ENCODE measurements around the gene GSK3A. TPM values are rescaled to one million over a fixed set of nuclear protein-coding genes. Genes with fewer than 3 reads are reported as not detected.

GSK3A gene
- total RNA-seq, 4 donors from 2014 or later = 31.4 to 44.1 (median 41.0) TPM

DNA sequence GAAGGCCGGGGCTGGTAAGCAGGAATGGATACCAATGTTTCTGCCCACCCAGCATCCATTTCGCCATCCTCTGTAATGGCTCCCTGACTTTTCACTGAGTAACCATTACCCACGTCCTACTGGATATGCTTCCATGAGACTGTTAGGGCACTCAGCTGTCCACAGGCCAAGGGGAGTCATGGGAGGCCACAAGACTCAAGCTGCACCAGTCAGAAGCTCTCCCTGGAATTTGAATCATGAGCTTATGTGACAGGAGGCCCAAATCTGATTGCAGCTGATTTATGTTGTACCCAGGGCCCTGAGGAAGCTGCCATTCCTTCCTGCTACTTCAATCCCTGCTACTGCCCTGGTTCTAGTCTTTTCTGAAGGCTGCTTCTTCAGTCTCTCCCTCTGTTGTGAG lies 53.3 kb downstream of the GSK3A start:
- peaks cover 0 to 30% (median 8%) of the 10 kb centered on the region in 4 donors for H3K4me1 ChIP-seq

DNA sequence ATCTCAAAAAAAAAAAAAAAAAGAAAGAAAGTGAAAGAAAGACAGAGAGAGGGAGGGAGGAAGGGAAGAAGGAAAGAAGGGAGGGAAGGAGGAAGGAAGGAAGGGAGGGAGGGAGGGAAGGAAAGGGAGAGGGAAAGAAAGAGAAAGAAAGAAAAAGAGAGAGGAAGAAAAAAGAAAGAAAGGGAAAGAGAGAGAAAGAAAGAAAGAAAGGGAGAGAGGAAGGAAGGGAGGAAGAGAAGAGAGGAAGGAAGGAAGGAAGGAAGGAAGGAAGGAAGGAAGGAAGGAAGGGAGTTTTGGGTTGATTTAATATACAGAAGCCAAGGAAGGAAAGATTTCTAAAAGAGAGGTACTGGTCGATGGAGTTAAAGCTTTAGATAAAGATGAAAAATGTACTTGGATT lies 53.7 kb downstream of the GSK3A start:
- H3K9me3 ChIP-seq = no peaks in the 10 kb centered on the region
- no peak overlapping the region for H3K27ac ChIP-seq
- TF ChIP-seq, protein P1, sequence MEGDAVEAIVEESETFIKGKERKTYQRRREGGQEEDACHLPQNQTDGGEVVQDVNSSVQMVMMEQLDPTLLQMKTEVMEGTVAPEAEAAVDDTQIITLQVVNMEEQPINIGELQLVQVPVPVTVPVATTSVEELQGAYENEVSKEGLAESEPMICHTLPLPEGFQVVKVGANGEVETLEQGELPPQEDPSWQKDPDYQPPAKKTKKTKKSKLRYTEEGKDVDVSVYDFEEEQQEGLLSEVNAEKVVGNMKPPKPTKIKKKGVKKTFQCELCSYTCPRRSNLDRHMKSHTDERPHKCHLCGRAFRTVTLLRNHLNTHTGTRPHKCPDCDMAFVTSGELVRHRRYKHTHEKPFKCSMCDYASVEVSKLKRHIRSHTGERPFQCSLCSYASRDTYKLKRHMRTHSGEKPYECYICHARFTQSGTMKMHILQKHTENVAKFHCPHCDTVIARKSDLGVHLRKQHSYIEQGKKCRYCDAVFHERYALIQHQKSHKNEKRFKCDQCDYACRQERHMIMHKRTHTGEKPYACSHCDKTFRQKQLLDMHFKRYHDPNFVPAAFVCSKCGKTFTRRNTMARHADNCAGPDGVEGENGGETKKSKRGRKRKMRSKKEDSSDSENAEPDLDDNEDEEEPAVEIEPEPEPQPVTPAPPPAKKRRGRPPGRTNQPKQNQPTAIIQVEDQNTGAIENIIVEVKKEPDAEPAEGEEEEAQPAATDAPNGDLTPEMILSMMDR (IDR thresholded peaks at IDR 0.05) = no peak
- TF ChIP-seq POLR2A (IDR thresholded peaks at IDR 0.05) = no peak
- no peaks in the 10 kb centered on the region for H3K27me3 ChIP-seq
- peaks cover 0 to 27% (median 8%) of the 10 kb centered on the region in 4 donors for H3K4me1 ChIP-seq
- DNase-seq = no peak
- no peaks in the 10 kb centered on the region for H3K36me3 ChIP-seq
- no peak overlapping the region for H3K4me3 ChIP-seq

More for the DNA sequence above, 53.3 kb downstream of the GSK3A start:
- H3K27ac ChIP-seq = no peak overlapping the region
- H3K36me3 ChIP-seq = no peaks in the 10 kb centered on the region
- TF ChIP-seq, protein P1 (IDR thresholded peaks at IDR 0.05) = no peak
- no peak for TF ChIP-seq POLR2A (IDR thresholded peaks at IDR 0.05)
- DNase-seq = no peak
- no peaks in the 10 kb centered on the region for H3K27me3 ChIP-seq
- H3K9me3 ChIP-seq = no peaks in the 10 kb centered on the region
- H3K4me3 ChIP-seq = no peak overlapping the region

DNA sequence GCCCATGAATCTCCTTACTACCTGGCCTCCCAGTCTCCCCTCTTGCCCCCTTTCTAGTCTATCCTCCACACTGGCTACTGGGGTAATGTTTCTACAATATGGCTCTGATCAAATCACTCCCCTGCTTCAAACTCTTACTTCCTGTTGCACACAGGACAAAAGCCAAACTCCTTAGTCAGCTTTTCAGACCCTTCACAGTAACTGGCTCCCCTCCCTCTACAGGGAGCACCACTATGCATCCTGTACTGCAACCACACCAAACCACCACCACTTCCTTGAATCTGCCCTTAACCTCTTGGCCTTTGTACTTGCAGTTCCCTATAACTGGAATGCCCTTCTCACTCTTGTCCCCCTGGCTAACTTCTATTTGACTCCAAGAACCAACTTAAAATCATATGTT lies 57.1 kb downstream of the GSK3A start:
- TF ChIP-seq, protein P1 (IDR thresholded peaks at IDR 0.05) = no peak
- Histone ChIP-seq H3K4me1 (peaks cover 0 to 9% (median 6%) of the 10 kb centered on the region in 4 donors), H3K4me3 (no peak overlapping the region), H3K9me3 (no peaks in the 10 kb centered on the region), H3K27ac (no peak overlapping the region), H3K27me3 (no peaks in the 10 kb centered on the region), H3K36me3 (no peaks in the 10 kb centered on the region)
- DNase-seq = peak in 2 of 3 donors; percentile 27 to 67

DNA sequence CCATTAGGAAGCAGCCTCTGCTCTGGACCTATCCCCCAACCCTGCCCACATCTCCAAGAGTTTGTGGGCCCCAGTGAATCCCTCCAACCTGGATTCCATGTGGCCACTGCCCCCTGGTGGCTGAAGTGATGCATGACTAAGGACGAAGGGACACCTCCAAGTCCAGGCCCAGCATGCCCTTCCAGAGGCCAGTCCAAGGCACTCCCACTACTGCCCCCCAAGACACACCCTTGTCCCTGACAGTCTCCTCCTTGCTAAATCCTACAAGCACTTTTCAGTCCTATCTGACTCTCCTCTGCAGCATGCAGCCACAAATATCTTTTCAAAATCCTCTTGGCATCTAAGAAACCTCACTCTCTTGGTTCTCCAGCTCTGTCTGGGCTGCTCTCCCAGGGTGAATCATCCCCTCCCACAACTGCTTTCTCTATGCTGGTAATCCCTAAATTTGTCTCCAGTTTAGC lies 58.0 kb downstream of the GSK3A start:
- Histone ChIP-seq H3K27me3 (peaks cover 0 to 7% of the 10 kb centered on the region in 2 donors), H3K27ac (peak overlapping the region in 1 of 4 donors; percentile 28), H3K36me3 (no peaks in the 10 kb centered on the region), H3K4me3 (no peak overlapping the region), H3K9me3 (no peaks in the 10 kb centered on the region), H3K4me1 (peaks cover 0 to 9% (median 6%) of the 10 kb centered on the region in 4 donors)
- DNase-seq = peak; percentile 77 to 92 (median 82)
- TF ChIP-seq, protein P1 (IDR thresholded peaks at IDR 0.05) = peak; percentile 82 to 95 (median 87)
- TF ChIP-seq POLR2A (IDR thresholded peaks at IDR 0.05) = no peak

Other genes starting within 250 kb of the GSK3A start
- gene ATP1A3, start 248.4 kb downstream of the GSK3A start, total RNA-seq = 1 to 10 TPM in 1 of 4 donors, under 1 TPM in 3; 0.35 to 1.3 (median 0.81) TPM
- gene GRIK5, start 172.4 kb downstream of the GSK3A start, total RNA-seq = 1 to 10 TPM in 2 of 4 donors, under 1 TPM in 2; 0.57 to 7.4 (median 0.89) TPM
- gene ZNF574, start 166.4 kb downstream of the GSK3A start, total RNA-seq = 10 to 100 TPM; 11.0 to 24.2 (median 17.0) TPM
- gene POU2F2, start 110.2 kb downstream of the GSK3A start, total RNA-seq = 10 to 100 TPM in 1 of 4 donors, 1 to 10 TPM in 2, under 1 TPM in 1; 0.88 to 30.5 (median 3.2) TPM
- gene DEDD2, start 24.9 kb downstream of the GSK3A start, total RNA-seq = 10 to 100 TPM; 20.6 to 60.2 (median 51.6) TPM
- gene ZNF526, start 22.3 kb downstream of the GSK3A start, total RNA-seq = 10 to 100 TPM in 3 of 4 donors, 1 to 10 TPM in 1; 9.1 to 14.0 (median 12.3) TPM
- gene ERF, start 12.5 kb upstream of the GSK3A start, total RNA-seq = 10 to 100 TPM; 13.2 to 85.4 (median 49.3) TPM
- 10 to 100 TPM; 40.5 to 72.8 (median 67.2) TPM for gene CIC, start 26.6 kb upstream of the GSK3A start, total RNA-seq
- gene PRR19, start 59.5 kb upstream of the GSK3A start, total RNA-seq = 1 to 10 TPM in 2 of 4 donors, not detected in 2; 1.1 TPM
- 10 to 100 TPM in 2 of 4 donors, 1 to 10 TPM in 2; 8.6 to 42.1 (median 10.2) TPM for gene PAFAH1B3, start 60.0 kb upstream of the GSK3A start, total RNA-seq
- gene TMEM145, start 70.7 kb upstream of the GSK3A start, total RNA-seq = not detected
- 10 to 100 TPM; 12.3 to 30.8 (median 22.3) TPM for gene MEGF8, start 83.0 kb upstream of the GSK3A start, total RNA-seq
- gene CNFN, start 147.7 kb upstream of the GSK3A start, total RNA-seq = 1 to 10 TPM in 1 of 4 donors, not detected in 3; 3.8 TPM
- gene LIPE, start 184.8 kb upstream of the GSK3A start, total RNA-seq = 10 to 100 TPM; 28.9 to 46.6 (median 34.8) TPM
- not detected for gene CXCL17, start 200.3 kb upstream of the GSK3A start, total RNA-seq

Measured in Peyer's patch (tissue), 4 donors.